GM12878 (cell line): ENCODE measurements around the gene CACHD1.

Experiments used
- BCL11A ChIP-seq: IDR thresholded peaks from 2 replicates; pipeline ENCODE4 v1.6.1; 2011; ENCODE audit warnings: low read depth, low read length
- BCLAF1 ChIP-seq: fragments of 450-650 bp; IDR thresholded peaks from 2 replicates; pipeline ENCODE4 v1.6.1; 2017; ENCODE audit warnings: antibody characterized with exemption, mild to moderate bottlenecking, moderate library complexity
- CREB1 ChIP-seq: IDR thresholded peaks from 2 replicates; pipeline ENCODE4 v1.6.1; 2012; ENCODE audit warnings: low read depth, mild to moderate bottlenecking, inconsistent platforms
- DPF2 ChIP-seq: fragments of 450-650 bp; IDR thresholded peaks from 2 replicates; pipeline ENCODE4 v1.6.1; 2017; ENCODE audit warnings: mild to moderate bottlenecking
- ELK1 ChIP-seq: IDR thresholded peaks from 2 replicates; pipeline ENCODE4 v1.6.1; 2012; ENCODE audit warnings: low read depth, low read length, improper control_type of control experiment
- EZH2 ChIP-seq: IDR thresholded peaks from 2 replicates; pipeline ENCODE4 v1.6.1; 2012; ENCODE audit warnings: low read depth, mild to moderate bottlenecking, control low read depth, inconsistent platforms, low read length, borderline replicate concordance; ENCODE audit not compliant: control insufficient read depth
- FOXM1 ChIP-seq: IDR thresholded peaks from 2 replicates; pipeline ENCODE4 v1.6.1; 2012; ENCODE audit warnings: low read depth, mild to moderate bottlenecking, inconsistent platforms, low read length, moderate library complexity
- JUNB ChIP-seq: IDR thresholded peaks from 2 replicates; pipeline ENCODE4 v1.6.1; 2016; ENCODE audit warnings: antibody characterized with exemption, mild to moderate bottlenecking
- NFYA ChIP-seq: IDR thresholded peaks from 2 replicates; pipeline ENCODE4 v1.6.1; 2011; ENCODE audit warnings: low read depth, mild to moderate bottlenecking, low read length, improper control_type of control experiment, borderline replicate concordance
- NR2C1 ChIP-seq: fragments of 450-650 bp; IDR thresholded peaks from 2 replicates; pipeline ENCODE4 v1.6.1; 2017; ENCODE audit warnings: antibody characterized with exemption, mild to moderate bottlenecking, moderate library complexity
- RELB ChIP-seq: fragments of 450-650 bp; IDR thresholded peaks from 2 replicates; pipeline ENCODE4 v1.6.1; 2017; ENCODE audit warnings: low read depth, mild to moderate bottlenecking, moderate library complexity
- TF ChIP-seq, protein P1 (sequence below), 3 experiments: IDR thresholded peaks in 2 of 3; conservative IDR thresholded peaks in 1 of 3; 2 replicates each; pipeline ENCODE4 v1.5.1; 2011; ENCODE audit warnings: low read depth in 3 of 3, low read length in 3 of 3, mild to moderate bottlenecking in 3 of 3, control low read depth in 2 of 3, moderate library complexity in 2 of 3, inconsistent platforms in 1 of 3, mixed read lengths in 1 of 3; ENCODE audit not compliant: control insufficient read depth in 2 of 3, insufficient read depth in 1 of 3; ENCODE audit errors: extremely low read depth in 1 of 3
- TF ChIP-seq, protein P2 (sequence below): IDR thresholded peaks from 2 replicates; pipeline ENCODE4 v1.6.1; 2012; ENCODE audit warnings: mild to moderate bottlenecking, low read depth, low read length
- TF ChIP-seq, protein P3 (sequence below): fragments of 450-650 bp; IDR thresholded peaks from 2 replicates; pipeline ENCODE4 v1.6.1; 2018; ENCODE audit warnings: mild to moderate bottlenecking, low read depth, moderate library complexity; ENCODE audit not compliant: partially characterized antibody

DNA sequence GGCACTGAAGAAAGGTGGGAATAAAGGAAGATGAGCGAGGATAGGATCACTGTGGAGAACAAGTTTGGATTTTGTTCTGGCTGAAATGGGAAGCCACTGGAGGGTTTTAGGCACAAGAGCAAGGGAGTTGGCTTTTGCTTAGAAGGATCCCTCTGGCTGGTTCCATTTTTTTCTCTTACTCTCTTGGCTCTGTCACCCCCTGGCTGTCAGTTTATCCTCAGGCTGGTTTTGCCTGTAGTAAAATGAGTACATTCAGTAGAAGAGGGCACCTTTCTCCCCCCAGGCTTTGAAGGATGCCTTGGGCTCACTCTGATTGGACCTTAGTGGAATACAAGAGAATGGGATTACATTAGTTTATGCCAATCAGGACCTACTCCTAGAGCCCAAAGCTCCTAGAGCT lies 17.1 kb downstream of the CACHD1 start:
- TF ChIP-seq, protein P1, sequence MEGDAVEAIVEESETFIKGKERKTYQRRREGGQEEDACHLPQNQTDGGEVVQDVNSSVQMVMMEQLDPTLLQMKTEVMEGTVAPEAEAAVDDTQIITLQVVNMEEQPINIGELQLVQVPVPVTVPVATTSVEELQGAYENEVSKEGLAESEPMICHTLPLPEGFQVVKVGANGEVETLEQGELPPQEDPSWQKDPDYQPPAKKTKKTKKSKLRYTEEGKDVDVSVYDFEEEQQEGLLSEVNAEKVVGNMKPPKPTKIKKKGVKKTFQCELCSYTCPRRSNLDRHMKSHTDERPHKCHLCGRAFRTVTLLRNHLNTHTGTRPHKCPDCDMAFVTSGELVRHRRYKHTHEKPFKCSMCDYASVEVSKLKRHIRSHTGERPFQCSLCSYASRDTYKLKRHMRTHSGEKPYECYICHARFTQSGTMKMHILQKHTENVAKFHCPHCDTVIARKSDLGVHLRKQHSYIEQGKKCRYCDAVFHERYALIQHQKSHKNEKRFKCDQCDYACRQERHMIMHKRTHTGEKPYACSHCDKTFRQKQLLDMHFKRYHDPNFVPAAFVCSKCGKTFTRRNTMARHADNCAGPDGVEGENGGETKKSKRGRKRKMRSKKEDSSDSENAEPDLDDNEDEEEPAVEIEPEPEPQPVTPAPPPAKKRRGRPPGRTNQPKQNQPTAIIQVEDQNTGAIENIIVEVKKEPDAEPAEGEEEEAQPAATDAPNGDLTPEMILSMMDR (IDR thresholded peaks at IDR 0.05 in 2 of 3, conservative IDR thresholded peaks at IDR 0.05 in 1 of 3; ENCODE audit: control insufficient read depth in 2 of 3, extremely low read depth in 1 of 3, insufficient read depth in 1 of 3, low read depth in 3 of 3, low read length in 3 of 3): no peak
- TF ChIP-seq EZH2: no peak
- TF ChIP-seq BCLAF1: no peak
- no peak for TF ChIP-seq RELB
- TF ChIP-seq FOXM1: no peak
- no peak for TF ChIP-seq ELK1
- TF ChIP-seq, protein P2, sequence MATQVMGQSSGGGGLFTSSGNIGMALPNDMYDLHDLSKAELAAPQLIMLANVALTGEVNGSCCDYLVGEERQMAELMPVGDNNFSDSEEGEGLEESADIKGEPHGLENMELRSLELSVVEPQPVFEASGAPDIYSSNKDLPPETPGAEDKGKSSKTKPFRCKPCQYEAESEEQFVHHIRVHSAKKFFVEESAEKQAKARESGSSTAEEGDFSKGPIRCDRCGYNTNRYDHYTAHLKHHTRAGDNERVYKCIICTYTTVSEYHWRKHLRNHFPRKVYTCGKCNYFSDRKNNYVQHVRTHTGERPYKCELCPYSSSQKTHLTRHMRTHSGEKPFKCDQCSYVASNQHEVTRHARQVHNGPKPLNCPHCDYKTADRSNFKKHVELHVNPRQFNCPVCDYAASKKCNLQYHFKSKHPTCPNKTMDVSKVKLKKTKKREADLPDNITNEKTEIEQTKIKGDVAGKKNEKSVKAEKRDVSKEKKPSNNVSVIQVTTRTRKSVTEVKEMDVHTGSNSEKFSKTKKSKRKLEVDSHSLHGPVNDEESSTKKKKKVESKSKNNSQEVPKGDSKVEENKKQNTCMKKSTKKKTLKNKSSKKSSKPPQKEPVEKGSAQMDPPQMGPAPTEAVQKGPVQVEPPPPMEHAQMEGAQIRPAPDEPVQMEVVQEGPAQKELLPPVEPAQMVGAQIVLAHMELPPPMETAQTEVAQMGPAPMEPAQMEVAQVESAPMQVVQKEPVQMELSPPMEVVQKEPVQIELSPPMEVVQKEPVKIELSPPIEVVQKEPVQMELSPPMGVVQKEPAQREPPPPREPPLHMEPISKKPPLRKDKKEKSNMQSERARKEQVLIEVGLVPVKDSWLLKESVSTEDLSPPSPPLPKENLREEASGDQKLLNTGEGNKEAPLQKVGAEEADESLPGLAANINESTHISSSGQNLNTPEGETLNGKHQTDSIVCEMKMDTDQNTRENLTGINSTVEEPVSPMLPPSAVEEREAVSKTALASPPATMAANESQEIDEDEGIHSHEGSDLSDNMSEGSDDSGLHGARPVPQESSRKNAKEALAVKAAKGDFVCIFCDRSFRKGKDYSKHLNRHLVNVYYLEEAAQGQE: no peak
- TF ChIP-seq DPF2: no peak
- no peak for TF ChIP-seq JUNB
- TF ChIP-seq, protein P3, sequence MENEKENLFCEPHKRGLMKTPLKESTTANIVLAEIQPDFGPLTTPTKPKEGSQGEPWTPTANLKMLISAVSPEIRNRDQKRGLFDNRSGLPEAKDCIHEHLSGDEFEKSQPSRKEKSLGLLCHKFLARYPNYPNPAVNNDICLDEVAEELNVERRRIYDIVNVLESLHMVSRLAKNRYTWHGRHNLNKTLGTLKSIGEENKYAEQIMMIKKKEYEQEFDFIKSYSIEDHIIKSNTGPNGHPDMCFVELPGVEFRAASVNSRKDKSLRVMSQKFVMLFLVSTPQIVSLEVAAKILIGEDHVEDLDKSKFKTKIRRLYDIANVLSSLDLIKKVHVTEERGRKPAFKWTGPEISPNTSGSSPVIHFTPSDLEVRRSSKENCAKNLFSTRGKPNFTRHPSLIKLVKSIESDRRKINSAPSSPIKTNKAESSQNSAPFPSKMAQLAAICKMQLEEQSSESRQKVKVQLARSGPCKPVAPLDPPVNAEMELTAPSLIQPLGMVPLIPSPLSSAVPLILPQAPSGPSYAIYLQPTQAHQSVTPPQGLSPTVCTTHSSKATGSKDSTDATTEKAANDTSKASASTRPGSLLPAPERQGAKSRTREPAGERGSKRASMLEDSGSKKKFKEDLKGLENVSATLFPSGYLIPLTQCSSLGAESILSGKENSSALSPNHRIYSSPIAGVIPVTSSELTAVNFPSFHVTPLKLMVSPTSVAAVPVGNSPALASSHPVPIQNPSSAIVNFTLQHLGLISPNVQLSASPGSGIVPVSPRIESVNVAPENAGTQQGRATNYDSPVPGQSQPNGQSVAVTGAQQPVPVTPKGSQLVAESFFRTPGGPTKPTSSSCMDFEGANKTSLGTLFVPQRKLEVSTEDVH: no peak
- no peak for TF ChIP-seq NR2C1
- no peak for TF ChIP-seq CREB1
- no peak for TF ChIP-seq NFYA
- no peak for TF ChIP-seq BCL11A
